HG03354 (cell line): ENCODE data around the gene AP1B1.
"Not testable (repeated sequence)": the region's sequence is repeated elsewhere in the genome, so short reads cannot be mapped to it uniquely, and the experiment has no call there.

Experiments
- ATAC-seq: cut with Tn5 transposase; IDR thresholded peaks from one replicate; pipeline ENCODE4 v1.9.1; 2021; ENCODE audit warnings: mild to moderate bottlenecking; ENCODE audit not compliant: unreplicated experiment, poor library complexity, severe bottlenecking

The AP1B1 gene

GRCh38 chr22:29353286-29353685 is 35.1 kb downstream of the AP1B1 start:
- no peak for ATAC-seq

GRCh38 chr22:29352778-29353177 is 35.6 kb downstream of the AP1B1 start:
- no peak for ATAC-seq

DNA sequence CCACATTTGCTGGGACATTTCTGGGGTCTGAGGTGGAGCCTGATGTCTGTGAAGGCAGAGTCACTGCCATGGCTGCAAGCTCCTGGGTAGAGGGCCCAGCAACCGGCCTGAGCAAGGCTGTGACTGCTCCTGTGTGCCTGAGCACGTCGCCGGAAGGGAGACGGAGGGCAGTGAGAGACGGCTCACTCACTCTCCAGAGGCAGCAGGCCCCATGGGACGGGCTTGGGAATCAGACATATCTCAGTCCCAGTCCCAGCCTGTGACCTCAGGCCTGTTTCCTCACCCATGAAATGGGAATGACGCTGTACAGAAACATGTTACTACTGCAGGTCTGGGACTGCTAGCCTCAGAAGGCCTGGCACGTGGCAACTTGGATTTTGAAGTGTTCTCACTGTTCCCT is 36.5 kb downstream of the AP1B1 start:
- ATAC-seq: no peak

DNA sequence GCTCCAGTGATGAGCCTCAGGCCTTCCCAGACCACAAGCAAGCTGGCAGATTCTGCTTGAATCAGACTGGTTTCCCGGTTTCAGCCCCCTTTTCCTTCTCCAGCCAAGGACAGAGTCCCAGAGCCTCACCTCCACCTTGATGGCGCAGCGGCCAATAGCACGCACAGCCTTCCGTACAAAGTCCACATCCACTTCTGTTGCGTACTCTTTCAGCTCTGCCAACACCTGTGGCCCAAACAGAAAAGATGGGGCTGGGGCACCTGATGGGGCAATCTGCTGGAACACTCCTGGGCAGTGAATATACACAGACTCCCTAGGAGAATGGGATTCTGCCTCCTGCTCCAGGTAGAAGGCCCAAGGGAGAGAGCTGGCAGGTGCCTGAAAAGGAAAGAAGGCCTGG is 37.3 kb downstream of the AP1B1 start:
- no peak for ATAC-seq

DNA sequence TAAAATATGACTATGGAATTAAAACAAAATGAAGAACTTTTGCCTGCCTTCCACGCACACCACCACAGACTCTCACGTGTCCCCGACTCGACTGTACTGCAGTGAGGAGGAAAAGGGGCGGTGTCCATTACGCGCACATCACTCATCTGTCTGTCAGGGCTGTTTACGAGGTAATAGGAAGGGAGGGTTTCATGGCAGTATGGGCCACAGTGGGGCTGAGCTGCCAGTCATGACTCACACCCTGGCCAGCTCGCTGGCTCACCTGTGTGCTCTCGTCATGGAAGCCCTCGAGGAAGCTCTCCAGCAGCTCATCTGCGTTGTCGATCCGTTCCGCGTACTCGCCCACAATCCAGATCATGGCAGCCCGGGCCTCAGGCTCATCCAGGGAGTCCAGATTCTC is 39.4 kb downstream of the AP1B1 start:
- ATAC-seq: no peak

GRCh38 chr22:29348041-29348440 is 40.3 kb downstream of the AP1B1 start:
- no peak for ATAC-seq

- no peak for ATAC-seq
Observed at GRCh38 chr22:29346659-29347058, 41.7 kb downstream of the AP1B1 start.

GRCh38 chr22:29345932-29346331 is 42.4 kb downstream of the AP1B1 start:
- ATAC-seq: no peak

DNA sequence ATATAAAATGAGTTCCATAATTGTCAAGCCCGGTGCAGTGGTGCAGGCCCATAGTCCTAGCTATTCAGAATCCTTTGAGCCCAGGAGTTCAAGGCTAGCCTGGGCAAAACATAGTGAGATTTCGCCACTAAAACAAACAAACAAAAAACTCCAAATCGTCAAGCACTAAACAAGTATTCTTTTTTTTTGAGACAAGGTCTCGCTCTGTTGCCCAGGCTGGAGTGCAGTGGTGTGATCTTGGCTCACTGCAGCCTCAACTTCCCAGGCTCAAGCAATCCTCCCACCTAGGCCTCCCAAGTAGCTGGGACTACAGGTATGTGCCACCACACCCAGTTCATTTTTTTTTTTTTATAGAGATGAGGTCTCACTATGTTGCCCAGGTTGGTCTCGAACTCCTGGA is 43.5 kb downstream of the AP1B1 start:
- not testable (repeated sequence) for ATAC-seq

- ATAC-seq: no peak
Observed at GRCh38 chr22:29344137-29344536, 44.2 kb downstream of the AP1B1 start.

DNA sequence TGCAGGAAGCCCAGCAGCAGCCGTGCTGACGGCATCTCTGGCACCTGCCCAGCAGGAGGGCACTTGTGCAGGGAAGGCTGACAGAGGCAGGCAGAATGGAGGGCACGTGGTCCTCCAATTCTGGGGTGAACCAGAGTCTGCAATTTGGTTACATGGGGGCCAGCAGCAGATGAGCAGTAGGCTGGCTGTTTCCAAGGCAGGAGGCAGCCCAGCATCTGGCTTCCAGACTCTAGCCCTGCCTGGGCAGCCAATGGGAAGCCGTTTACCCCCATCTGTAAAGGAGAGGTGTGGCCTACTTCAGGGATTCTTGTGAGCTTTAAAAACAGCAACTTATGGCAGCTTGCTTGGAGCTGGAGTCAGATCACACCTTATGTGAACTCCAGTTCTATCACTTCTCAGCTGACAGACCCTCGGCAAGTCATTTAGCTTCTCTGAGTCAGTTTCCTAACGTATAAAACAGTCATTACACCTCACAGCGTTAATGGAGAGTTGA is 45.0 kb downstream of the AP1B1 start:
- no peak for ATAC-seq

- ATAC-seq: no peak
Observed at GRCh38 chr22:29342577-29343312, 45.6 kb downstream of the AP1B1 start.

- no peak for ATAC-seq
Observed at GRCh38 chr22:29342177-29342576, 46.2 kb downstream of the AP1B1 start.

DNA sequence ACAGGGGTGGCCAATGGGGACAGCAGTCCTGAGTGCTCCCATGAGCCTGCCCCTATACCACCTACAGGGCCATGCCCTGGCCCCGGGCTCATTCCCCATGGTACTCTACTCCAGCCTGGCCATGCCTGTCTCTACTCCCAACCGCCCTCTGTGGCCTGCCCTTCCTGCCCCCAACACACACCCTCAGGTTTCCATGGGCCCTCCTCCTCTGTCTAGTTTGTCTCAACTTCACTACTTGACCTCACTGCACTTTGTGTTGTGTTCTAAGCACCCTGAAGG is 46.6 kb downstream of the AP1B1 start:
- ATAC-seq: no peak

DNA sequence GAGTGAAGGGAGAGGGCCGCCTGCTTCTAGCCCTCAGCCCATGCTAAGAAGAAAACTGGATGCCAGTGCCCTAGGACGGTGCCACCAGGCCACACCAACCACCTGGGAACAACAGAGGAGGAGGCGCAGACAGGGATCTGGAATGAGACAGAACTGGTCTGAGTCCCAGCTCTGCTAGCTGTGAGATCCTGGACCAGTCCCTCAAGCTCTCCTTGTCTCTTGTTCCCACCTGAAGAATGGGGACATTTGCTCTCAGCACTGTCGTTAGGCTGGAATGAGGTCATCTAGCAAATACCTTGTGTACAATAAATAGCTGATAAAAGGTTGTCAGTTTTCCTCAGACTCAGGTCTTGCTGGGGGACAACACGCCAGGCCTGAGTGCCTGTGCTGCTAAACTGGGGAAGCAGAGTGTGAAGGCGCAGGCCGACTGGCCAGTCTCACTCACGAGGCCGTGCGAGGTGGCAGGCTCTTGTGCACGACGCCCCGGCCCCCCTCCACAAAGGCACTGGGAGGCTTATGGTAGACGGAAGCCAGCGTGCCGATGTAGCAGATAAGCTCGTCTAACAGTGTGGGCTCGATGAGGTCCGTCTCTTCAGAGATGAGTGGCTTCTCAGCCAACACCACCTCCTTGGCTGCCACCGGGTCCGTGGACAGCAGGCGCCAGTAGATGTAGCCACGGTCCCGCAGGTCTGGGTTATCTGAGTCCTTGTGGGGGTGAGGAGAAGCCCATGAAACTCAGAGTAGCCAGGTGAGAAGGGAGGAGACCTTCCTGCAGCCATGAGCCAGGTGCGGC is 47.1 kb downstream of the AP1B1 start:
- no peak for ATAC-seq

GRCh38 chr22:29340566-29340965 is 47.8 kb downstream of the AP1B1 start:
- no peak for ATAC-seq

GRCh38 chr22:29339381-29340235 is 48.8 kb downstream of the AP1B1 start:
- no peak for ATAC-seq

DNA sequence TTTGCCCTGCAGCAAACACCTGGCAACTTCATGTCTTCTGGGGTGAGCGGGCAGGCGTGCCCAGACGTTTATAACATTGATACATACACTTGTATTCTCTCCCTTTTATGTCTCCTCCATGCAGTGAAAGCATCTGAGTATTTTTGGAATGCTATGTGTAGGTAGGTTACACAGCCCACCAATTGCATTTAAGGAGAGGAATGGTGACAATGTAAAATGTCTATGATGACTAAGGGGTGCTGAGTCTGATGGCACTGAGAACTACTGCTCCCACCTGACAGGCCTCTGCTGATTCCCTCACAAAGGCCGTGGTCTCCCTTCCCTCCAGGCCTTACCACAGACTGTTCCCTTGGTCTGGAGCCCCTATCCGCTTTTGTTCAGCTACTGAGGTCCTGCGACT is 50.0 kb downstream of the AP1B1 start:
- ATAC-seq: no peak

DNA sequence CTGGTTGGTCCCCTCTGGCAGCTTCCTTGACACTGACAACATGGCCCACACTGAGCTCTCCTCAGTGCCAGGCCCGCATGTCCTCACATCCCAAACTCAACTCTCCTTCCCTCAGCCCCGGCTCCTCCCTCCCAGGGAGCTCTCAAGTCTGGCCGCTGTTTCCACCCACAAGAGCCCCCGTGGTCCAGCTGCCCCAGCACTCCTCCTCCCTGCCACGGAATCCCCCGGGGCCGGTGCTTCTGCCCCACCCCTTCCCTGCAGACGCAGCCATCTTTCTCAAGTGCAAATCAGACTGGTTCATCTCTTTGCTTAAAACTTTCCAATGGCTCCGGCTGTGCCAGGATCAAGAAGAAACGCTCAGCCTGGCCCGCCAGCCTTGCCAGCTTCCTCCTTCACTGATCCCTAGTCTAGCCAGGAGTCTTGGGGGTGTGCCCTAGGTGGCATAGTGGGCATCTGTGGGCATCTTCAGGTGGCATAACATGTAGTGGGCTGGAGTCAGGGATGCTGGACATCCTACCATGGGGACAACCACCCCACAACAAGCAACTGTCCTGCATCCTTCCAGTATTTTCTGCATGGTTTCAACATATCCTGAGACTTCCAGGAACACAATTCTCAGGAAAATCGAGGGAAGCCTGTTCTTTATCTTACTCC is 50.6 kb downstream of the AP1B1 start:
- no peak for ATAC-seq
